K562 (cell line): ENCODE results near the gene SLAMF9. TPM values are rescaled to one million over a fixed set of nuclear protein-coding genes. Genes with fewer than 3 reads are reported as not detected.

Experiments used
- POLR2AphosphoS5 ChIP-seq: IDR thresholded peaks from 2 replicates; pipeline ENCODE4 v1.6.1; 2011; ENCODE audit warnings: mild to moderate bottlenecking, low read depth, low read length, moderate library complexity; ENCODE audit not compliant: control insufficient read depth, insufficient read depth
- RAD21 ChIP-seq, 2 experiments: fragments of 250-450 bp in 1 of 2; fragments of 450-650 bp in 1 of 2; sonication (Bioruptor Pico) in 1 of 2; formaldehyde crosslinking in 1 of 2; IDR thresholded peaks in 1 of 2; conservative IDR thresholded peaks in 1 of 2; 2 replicates each; pipeline versions ENCODE4 v1.4.0 to v1.8.0; 2020 to 2022; ENCODE audit warnings: mild to moderate bottlenecking in 2 of 2, moderate library complexity in 1 of 2
- RCOR1 ChIP-seq, 2 experiments: IDR thresholded peaks; 2 replicates each; pipeline ENCODE4 v1.6.1; 2012; ENCODE audit warnings: low read depth in 2 of 2, low read length in 2 of 2, borderline replicate concordance in 1 of 2, improper control_type of control experiment in 1 of 2
- ZNF324 ChIP-seq: fragments of 250-450 bp; sonication (Bioruptor Pico); IDR thresholded peaks from 2 replicates; pipeline ENCODE4 v1.4.0; 2020; ENCODE audit warnings: mild to moderate bottlenecking
- ZNF766 ChIP-seq: fragments of 200-800 bp; sonication (Bioruptor generic); conservative IDR thresholded peaks from 2 replicates; pipeline ENCODE4 v1.6.1; 2016; ENCODE audit warnings: missing genetic modification characterization, missing compliant biosample characterization
- polyA plus RNA-seq, 8 experiments: library from polyadenylated mRNA; depleted of rRNA in 4 of 8; stranded (reverse) in 5 of 8; unstranded in 3 of 8; fragments of >200 nt; fragmentation: Nextera tagmentation in 2 of 8; fragmentation: Illumina TruSeq in 1 of 8; extraction: Ambion mirVana in 2 of 8; extraction: Trizol in 1 of 8; gene quantifications; 2 replicates each; pipeline versions ENCODE4 v1.2.1 to v1.2.3, GENCODE V29; 2011 to 2014; ENCODE audit warnings: inconsistent platforms in 1 of 8, missing spikeins in 1 of 8
- total RNA-seq, 7 experiments: library from RNA; depleted of rRNA in 6 of 7; stranded (reverse); fragments of >200 nt in 6 of 7; fragmentation: Illumina TruSeq in 2 of 7; extraction: Trizol in 2 of 7; gene quantifications; 2 replicates each; pipeline versions ENCODE4 v1.2.1 to v1.2.3, GENCODE V29; 2011 to 2021; ENCODE audit warnings: low replicate concordance in 1 of 7
- TF ChIP-seq, protein P1 (sequence below), 2 experiments: fragments of 450-650 bp; formaldehyde crosslinking in 1 of 2; IDR thresholded peaks; 2 replicates each; pipeline versions ENCODE4 v1.4.0 to v1.6.1; 2014 to 2020; ENCODE audit warnings: mild to moderate bottlenecking in 2 of 2, borderline replicate concordance in 1 of 2, low read depth in 1 of 2
- TF ChIP-seq, protein P2 (sequence below), 2 experiments: fragments of 150-350 bp in 1 of 2; IDR thresholded peaks; 2 replicates each; pipeline ENCODE4 v1.6.1; 2012 to 2016; ENCODE audit warnings: low read depth in 2 of 2, low read length in 2 of 2, mild to moderate bottlenecking in 1 of 2, moderate library complexity in 1 of 2
- TF ChIP-seq, protein P3 (sequence below): fragments of 450-650 bp; formaldehyde crosslinking; IDR thresholded peaks from 2 replicates; pipeline ENCODE4 v1.4.0; 2020; ENCODE audit warnings: mild to moderate bottlenecking, moderate library complexity

The SLAMF9 gene
- total and polyA plus RNA-seq, 9 of the 15 experiments (the other 6 are each of a cell fraction or from before 2014, with no cell fraction given), result 0.13 to 0.21 TPM; not detected in 7

DNA sequence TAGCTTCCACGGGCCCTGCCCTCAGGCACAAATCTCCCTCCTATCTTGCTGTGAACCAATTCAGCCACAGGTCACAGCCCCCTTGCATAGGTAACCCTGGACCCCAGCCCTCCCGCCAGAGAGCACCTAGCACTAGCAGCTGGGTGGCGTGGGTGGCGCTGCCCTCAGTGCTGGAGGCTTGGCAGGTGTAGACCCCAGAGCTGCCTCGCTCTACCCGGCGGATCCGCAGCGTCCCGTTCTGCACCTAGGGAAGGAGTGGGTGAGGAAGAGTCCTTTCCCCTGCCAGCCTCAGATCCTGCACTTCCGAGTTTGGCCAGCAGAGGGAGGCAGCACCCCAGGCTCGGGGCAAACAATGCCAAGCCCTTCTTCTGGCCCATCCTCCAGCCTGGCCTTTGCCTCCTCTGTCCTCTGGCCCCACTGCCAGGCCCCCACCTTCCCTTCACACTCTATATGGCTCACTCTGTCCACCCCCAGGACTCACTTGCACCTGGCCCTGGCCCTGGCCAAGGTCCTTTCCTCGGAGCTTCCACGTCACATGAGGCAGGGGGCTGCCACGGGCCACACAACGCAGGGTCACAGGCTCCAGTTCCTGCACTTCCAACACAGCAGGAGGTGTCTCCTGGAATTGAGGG, 17.6 kb downstream of the SLAMF9 start (continued):
- TF ChIP-seq, protein P1, sequence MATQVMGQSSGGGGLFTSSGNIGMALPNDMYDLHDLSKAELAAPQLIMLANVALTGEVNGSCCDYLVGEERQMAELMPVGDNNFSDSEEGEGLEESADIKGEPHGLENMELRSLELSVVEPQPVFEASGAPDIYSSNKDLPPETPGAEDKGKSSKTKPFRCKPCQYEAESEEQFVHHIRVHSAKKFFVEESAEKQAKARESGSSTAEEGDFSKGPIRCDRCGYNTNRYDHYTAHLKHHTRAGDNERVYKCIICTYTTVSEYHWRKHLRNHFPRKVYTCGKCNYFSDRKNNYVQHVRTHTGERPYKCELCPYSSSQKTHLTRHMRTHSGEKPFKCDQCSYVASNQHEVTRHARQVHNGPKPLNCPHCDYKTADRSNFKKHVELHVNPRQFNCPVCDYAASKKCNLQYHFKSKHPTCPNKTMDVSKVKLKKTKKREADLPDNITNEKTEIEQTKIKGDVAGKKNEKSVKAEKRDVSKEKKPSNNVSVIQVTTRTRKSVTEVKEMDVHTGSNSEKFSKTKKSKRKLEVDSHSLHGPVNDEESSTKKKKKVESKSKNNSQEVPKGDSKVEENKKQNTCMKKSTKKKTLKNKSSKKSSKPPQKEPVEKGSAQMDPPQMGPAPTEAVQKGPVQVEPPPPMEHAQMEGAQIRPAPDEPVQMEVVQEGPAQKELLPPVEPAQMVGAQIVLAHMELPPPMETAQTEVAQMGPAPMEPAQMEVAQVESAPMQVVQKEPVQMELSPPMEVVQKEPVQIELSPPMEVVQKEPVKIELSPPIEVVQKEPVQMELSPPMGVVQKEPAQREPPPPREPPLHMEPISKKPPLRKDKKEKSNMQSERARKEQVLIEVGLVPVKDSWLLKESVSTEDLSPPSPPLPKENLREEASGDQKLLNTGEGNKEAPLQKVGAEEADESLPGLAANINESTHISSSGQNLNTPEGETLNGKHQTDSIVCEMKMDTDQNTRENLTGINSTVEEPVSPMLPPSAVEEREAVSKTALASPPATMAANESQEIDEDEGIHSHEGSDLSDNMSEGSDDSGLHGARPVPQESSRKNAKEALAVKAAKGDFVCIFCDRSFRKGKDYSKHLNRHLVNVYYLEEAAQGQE (IDR thresholded peaks at IDR 0.05; ENCODE audit: borderline replicate concordance), result peak; percentile 83
- TF ChIP-seq, protein P1 (CRISPR knock-in tag; IDR thresholded peaks at IDR 0.05; ENCODE audit: low read depth), result 0 out of 2 replicates have a peak, but pooled peaks have one; percentile 65
- TF ChIP-seq RCOR1 (IDR thresholded peaks at IDR 0.05; ENCODE audit: borderline replicate concordance in 1 of 2, low read depth in 2 of 2, low read length in 2 of 2) (peak in 1 of 2 experiments; percentile 59; a peak in 1 of 4 replicates), POLR2AphosphoS5 (no peak), ZNF766 (CRISPR knock-in tag) (no peak), RAD21 (CRISPR knock-in tag; conservative IDR thresholded peaks at IDR 0.05 in 1 of 2, IDR thresholded peaks at IDR 0.05 in 1 of 2) (peak; percentile 92 to 93), ZNF324 (no peak)
- TF ChIP-seq, protein P2, sequence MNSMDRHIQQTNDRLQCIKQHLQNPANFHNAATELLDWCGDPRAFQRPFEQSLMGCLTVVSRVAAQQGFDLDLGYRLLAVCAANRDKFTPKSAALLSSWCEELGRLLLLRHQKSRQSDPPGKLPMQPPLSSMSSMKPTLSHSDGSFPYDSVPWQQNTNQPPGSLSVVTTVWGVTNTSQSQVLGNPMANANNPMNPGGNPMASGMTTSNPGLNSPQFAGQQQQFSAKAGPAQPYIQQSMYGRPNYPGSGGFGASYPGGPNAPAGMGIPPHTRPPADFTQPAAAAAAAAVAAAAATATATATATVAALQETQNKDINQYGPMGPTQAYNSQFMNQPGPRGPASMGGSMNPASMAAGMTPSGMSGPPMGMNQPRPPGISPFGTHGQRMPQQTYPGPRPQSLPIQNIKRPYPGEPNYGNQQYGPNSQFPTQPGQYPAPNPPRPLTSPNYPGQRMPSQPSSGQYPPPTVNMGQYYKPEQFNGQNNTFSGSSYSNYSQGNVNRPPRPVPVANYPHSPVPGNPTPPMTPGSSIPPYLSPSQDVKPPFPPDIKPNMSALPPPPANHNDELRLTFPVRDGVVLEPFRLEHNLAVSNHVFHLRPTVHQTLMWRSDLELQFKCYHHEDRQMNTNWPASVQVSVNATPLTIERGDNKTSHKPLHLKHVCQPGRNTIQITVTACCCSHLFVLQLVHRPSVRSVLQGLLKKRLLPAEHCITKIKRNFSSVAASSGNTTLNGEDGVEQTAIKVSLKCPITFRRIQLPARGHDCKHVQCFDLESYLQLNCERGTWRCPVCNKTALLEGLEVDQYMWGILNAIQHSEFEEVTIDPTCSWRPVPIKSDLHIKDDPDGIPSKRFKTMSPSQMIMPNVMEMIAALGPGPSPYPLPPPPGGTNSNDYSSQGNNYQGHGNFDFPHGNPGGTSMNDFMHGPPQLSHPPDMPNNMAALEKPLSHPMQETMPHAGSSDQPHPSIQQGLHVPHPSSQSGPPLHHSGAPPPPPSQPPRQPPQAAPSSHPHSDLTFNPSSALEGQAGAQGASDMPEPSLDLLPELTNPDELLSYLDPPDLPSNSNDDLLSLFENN (IDR thresholded peaks at IDR 0.05; ENCODE audit: low read depth in 2 of 2, low read length in 2 of 2), result 0 out of 4 replicates have a peak, but pooled peaks of 1 of the 2 experiments have one; percentile 7
- TF ChIP-seq, protein P3, sequence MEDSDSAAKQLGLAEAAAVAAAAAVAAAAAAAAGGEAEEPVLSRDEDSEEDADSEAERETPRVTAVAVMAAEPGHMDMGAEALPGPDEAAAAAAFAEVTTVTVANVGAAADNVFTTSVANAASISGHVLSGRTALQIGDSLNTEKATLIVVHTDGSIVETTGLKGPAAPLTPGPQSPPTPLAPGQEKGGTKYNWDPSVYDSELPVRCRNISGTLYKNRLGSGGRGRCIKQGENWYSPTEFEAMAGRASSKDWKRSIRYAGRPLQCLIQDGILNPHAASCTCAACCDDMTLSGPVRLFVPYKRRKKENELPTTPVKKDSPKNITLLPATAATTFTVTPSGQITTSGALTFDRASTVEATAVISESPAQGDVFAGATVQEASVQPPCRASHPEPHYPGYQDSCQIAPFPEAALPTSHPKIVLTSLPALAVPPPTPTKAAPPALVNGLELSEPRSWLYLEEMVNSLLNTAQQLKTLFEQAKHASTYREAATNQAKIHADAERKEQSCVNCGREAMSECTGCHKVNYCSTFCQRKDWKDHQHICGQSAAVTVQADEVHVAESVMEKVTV (CRISPR knock-in tag), result peak; percentile 86
